Thyroid gland (tissue), 4 donors: ENCODE results near the gene ADGRG1. TPM values are rescaled to one million over a fixed set of nuclear protein-coding genes. Genes with fewer than 3 reads are reported as not detected.
"Not testable (repeated sequence)": the region's sequence is repeated elsewhere in the genome, so short reads cannot be mapped to it uniquely, and the experiment has no call there.

Experiments used
- DNase-seq, 2 donors: peaks; one replicate each; pipeline ENCODE4 v3.0.0-alpha.2; 2019
- H3K27ac ChIP-seq, 3 donors: fragments of 200-600 bp; sonication (generic); 1 replicate in 2 of 3; 2 replicates in 1 of 3; pipeline ENCODE4 v1.5.1; 2016 to 2019; ENCODE audit warnings: mild to moderate bottlenecking in 1 of 3, moderate library complexity in 1 of 3
- H3K27me3 ChIP-seq: fragments of 200-600 bp; sonication (generic); one replicate; pipeline ENCODE4 v1.5.1; 2019
- H3K36me3 ChIP-seq, 2 donors: fragments of 200-600 bp; sonication (generic); one replicate each; pipeline ENCODE4 v1.5.1; 2016 to 2019
- H3K4me1 ChIP-seq, 2 donors: fragments of 200-600 bp; sonication (generic); one replicate each; pipeline ENCODE4 v1.5.1; 2017 to 2019
- H3K4me3 ChIP-seq, 3 donors: fragments of 200-600 bp; sonication (generic); replicated peaks in 1 of 3; 1 replicate in 2 of 3; 2 replicates in 1 of 3; pipeline ENCODE4 v1.5.1; 2016; ENCODE audit warnings: mild to moderate bottlenecking in 1 of 3
- H3K9me3 ChIP-seq: fragments of 200-600 bp; sonication (generic); one replicate; pipeline ENCODE4 v1.5.1; 2017
- CTCF ChIP-seq, 6 experiments: fragments of 200-600 bp in 3 of 6; fragments of 450-650 bp in 3 of 6; sonication (generic) in 3 of 6; IDR thresholded peaks; one replicate each; pipeline ENCODE4 v1.5.1; 2016 to 2019; ENCODE audit warnings: antibody characterized with exemption in 6 of 6, mild to moderate bottlenecking in 2 of 6, inconsistent platforms in 1 of 6, moderate library complexity in 1 of 6
- POLR2A ChIP-seq, 2 donors: fragments of 450-650 bp; IDR thresholded peaks; one replicate each; pipeline ENCODE4 v1.6.1; 2017; ENCODE audit warnings: antibody characterized with exemption in 2 of 2, mild to moderate bottlenecking in 2 of 2, moderate library complexity in 1 of 2
- WGBS, 2 donors: methylation state at CpG; one replicate each; pipeline ENCODE4 v1.1.5; 2017; 5-methylcytosine and 5-hydroxymethylcytosine counted together
- intact Hi-C: fragments of 100-400 bp; cut with DNase I; formaldehyde crosslinking; loops from one replicate; pipeline ENCODE4 v1.15.1; 2023
- total RNA-seq, 4 donors: library from RNA; depleted of rRNA; stranded (reverse); fragments of >200 nt; gene quantifications; one replicate each; pipeline ENCODE4 v1.2.3, GENCODE V29; 2016

ADGRG1 gene
- total RNA-seq, 4 donors from 2014 or later: 120 to 295 (median 239) TPM

- no peaks in the 10 kb centered on the region for H3K4me1 ChIP-seq
- 83 to 91% methylated on average over 7 to 9 of the region's 11 CpGs for WGBS, 2 donors
- no peak for DNase-seq
- H3K9me3 ChIP-seq: no peaks in the 10 kb centered on the region
- no peaks in the 10 kb centered on the region for H3K27me3 ChIP-seq
- peaks cover 16% of the 10 kb centered on the region in 2 donors for H3K36me3 ChIP-seq
- peak within 1 kb of the TSS in 1 of 3 donors; percentile 38 for H3K27ac ChIP-seq
- H3K4me3 ChIP-seq: no peak within 1 kb of the TSS
- TF ChIP-seq CTCF (IDR thresholded peaks at IDR 0.05) (no peak), POLR2A (IDR thresholded peaks at IDR 0.05) (no peak)
- intact Hi-C loops: no loop called here
Measured at GRCh38 chr16:57668263-57668571, 39.8 kb downstream of the ADGRG1 start, which contains the start of gene ADGRG3. ADGRG3 (plus strand) TSS chr16:57668306; CDS start chr16:57668348, 42 bp downstream.

GRCh38 chr16:57668630-57669475, 40.4 kb downstream of the ADGRG1 start:
- H3K4me3 ChIP-seq: no peak overlapping the region
- no peaks in the 10 kb centered on the region for H3K4me1 ChIP-seq
- no peaks in the 10 kb centered on the region for H3K27me3 ChIP-seq
- no peak for DNase-seq
- H3K27ac ChIP-seq: peak overlapping the region in 1 of 3 donors; percentile 38
- no peaks in the 10 kb centered on the region for H3K9me3 ChIP-seq
- H3K36me3 ChIP-seq: peaks cover 9% of the 10 kb centered on the region in 2 donors
- WGBS, 2 donors: 85 to 93% methylated on average over 20 of the region's 20 CpGs
- TF ChIP-seq POLR2A (IDR thresholded peaks at IDR 0.05): no peak
- TF ChIP-seq CTCF (IDR thresholded peaks at IDR 0.05): no peak
- intact Hi-C loops: no loop called here

- intact Hi-C loops: no loop called here
- no peak overlapping the region for H3K4me3 ChIP-seq
- 92 to 94% methylated on average over 7 to 9 of the region's 12 CpGs for WGBS, 2 donors
- no peaks in the 10 kb centered on the region for H3K9me3 ChIP-seq
- H3K27me3 ChIP-seq: no peaks in the 10 kb centered on the region
- H3K36me3 ChIP-seq: peaks cover 2% of the 10 kb centered on the region in 2 donors
- no peaks in the 10 kb centered on the region for H3K4me1 ChIP-seq
- TF ChIP-seq CTCF (IDR thresholded peaks at IDR 0.05): no peak
- no peak overlapping the region for H3K27ac ChIP-seq
- no peak for DNase-seq
Measured at GRCh38 chr16:57669476-57670162, 41.2 kb downstream of the ADGRG1 start.

- no peak overlapping the region for H3K4me3 ChIP-seq
- no peak for DNase-seq
- no peaks in the 10 kb centered on the region for H3K4me1 ChIP-seq
- intact Hi-C loops: no loop called here
- 68 to 79% methylated on average over 4 of the region's 4 CpGs for whole genome bisulfite sequencing, 2 donors
- H3K9me3 ChIP-seq: no peaks in the 10 kb centered on the region
- H3K36me3 ChIP-seq: no peaks in the 10 kb centered on the region
- H3K27me3 ChIP-seq: no peaks in the 10 kb centered on the region
- H3K27ac ChIP-seq: no peak overlapping the region
- TF ChIP-seq CTCF (IDR thresholded peaks at IDR 0.05) (no peak), POLR2A (IDR thresholded peaks at IDR 0.05) (no peak)
Measured at GRCh38 chr16:57670196-57670595, 41.8 kb downstream of the ADGRG1 start.

GRCh38 chr16:57671451-57671850, 43.0 kb downstream of the ADGRG1 start:
- DNase-seq, intact Hi-C loops: not testable (repeated sequence)
- WGBS, 2 donors: 88 to 90% methylated on average over 7 of the region's 7 CpGs

More at GRCh38 chr16:57671451-57671850, 43.0 kb downstream of the ADGRG1 start:
- H3K27ac ChIP-seq, H3K4me1 ChIP-seq, H3K4me3 ChIP-seq, H3K27me3 ChIP-seq, H3K36me3 ChIP-seq, H3K9me3 ChIP-seq: not testable (repeated sequence)
